ENCODE measurements around the gene ABCD3. TPM values are rescaled to one million over a fixed set of nuclear protein-coding genes. Genes with fewer than 3 reads are reported as not detected.

The ABCD3 gene
- total RNA-seq, 1 donor from 2014 or later: 38.4 TPM

DNA sequence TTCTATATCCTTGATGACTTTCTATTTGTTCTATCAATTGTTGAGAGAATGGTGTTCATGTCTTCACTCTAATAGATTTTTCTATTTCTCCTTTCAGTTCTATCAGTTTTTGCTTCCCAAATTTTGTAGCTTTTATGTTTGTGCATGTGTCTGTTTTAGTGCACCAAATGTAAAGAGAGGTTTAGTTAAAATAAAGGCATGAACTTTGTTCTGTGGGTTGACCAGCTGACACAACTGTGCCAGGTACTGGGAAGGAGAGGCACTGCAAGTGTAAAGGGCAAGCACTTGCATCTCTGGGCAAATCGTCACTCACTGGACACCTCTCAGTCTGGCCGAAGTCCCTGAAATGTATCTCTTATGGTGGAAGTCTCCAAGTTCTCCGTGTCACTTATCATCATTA lies 38.6 kb upstream of the ABCD3 start:
- DNase-seq (ENCODE audit: low read depth) (no peak), FAIRE-seq (no peak)
- Histone ChIP-seq H3K4me1 (ENCODE audit: insufficient read depth, low read length) (peaks cover 13% of the 10 kb centered on the region), H3K9me3 (ENCODE audit: insufficient read depth, low read depth, low read length) (no peaks in the 10 kb centered on the region), H4K20me1 (ENCODE audit: insufficient read depth, low read length) (no peaks in the 10 kb centered on the region), H3K4me2 (ENCODE audit: low read length) (no peak overlapping the region), H3K27me3 (ENCODE audit: insufficient read depth, low read length) (no peaks in the 10 kb centered on the region), H3K4me3 (ENCODE audit: insufficient read depth, low read depth, low read length) (no peak overlapping the region), H2AFZ (ENCODE audit: low read depth, low read length) (no peak overlapping the region), H3K9ac (ENCODE audit: low read length) (no peak overlapping the region), H3K79me2 (ENCODE audit: insufficient read depth, low read length) (no peaks in the 10 kb centered on the region), H3K36me3 (ENCODE audit: insufficient read depth, low read length) (no peaks in the 10 kb centered on the region), H3K27ac (ENCODE audit: low read depth, low read length) (no peak overlapping the region)
- Mint-ChIP-seq H3K27me3 (ENCODE audit: low read depth, unreplicated experiment) (peaks cover 8% of the 10 kb centered on the region), H3K9me3 (ENCODE audit: unreplicated experiment) (peaks cover under 1% of the 10 kb centered on the region), H3K36me3 (ENCODE audit: low read depth, unreplicated experiment) (peaks cover 2% of the 10 kb centered on the region), H3K27ac (ENCODE audit: unreplicated experiment) (no peak overlapping the region), H3K4me3 (ENCODE audit: unreplicated experiment) (no peak overlapping the region), H3K4me1 (ENCODE audit: low read depth, unreplicated experiment) (peaks cover 10% of the 10 kb centered on the region)
- no peak for TF ChIP-seq EZH2 (IDR thresholded peaks at IDR 0.05; ENCODE audit: insufficient read depth, low read length)
- TF ChIP-seq, protein P1, sequence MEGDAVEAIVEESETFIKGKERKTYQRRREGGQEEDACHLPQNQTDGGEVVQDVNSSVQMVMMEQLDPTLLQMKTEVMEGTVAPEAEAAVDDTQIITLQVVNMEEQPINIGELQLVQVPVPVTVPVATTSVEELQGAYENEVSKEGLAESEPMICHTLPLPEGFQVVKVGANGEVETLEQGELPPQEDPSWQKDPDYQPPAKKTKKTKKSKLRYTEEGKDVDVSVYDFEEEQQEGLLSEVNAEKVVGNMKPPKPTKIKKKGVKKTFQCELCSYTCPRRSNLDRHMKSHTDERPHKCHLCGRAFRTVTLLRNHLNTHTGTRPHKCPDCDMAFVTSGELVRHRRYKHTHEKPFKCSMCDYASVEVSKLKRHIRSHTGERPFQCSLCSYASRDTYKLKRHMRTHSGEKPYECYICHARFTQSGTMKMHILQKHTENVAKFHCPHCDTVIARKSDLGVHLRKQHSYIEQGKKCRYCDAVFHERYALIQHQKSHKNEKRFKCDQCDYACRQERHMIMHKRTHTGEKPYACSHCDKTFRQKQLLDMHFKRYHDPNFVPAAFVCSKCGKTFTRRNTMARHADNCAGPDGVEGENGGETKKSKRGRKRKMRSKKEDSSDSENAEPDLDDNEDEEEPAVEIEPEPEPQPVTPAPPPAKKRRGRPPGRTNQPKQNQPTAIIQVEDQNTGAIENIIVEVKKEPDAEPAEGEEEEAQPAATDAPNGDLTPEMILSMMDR (IDR thresholded peaks at IDR 0.05; ENCODE audit: insufficient read depth, low read depth, low read length): no peak

DNA sequence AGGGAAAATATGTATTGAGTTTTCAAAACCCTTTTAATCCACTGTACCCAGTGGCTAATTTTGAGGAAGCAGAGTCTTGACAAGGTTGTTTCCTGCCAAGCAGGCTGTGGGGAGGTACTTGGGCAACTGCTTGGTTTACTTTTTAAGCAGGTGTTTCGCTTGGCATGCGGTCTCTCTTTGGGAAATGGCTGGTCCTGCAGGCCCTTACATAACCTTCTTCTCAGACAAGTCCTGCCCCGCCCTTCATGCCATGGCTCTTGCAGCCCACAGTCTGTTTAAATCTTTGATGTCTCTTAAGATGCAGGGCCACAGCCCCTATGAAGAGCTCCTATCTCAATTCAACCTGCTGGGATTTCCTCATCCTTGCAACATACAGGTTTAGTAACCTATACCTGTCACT lies 36.0 kb upstream of the ABCD3 start:
- no peaks in the 10 kb centered on the region for H3K36me3 ChIP-seq (ENCODE audit: insufficient read depth, low read length)
- no peaks in the 10 kb centered on the region for H3K27me3 ChIP-seq (ENCODE audit: insufficient read depth, low read length)
- H3K4me3 Mint-ChIP-seq (ENCODE audit: unreplicated experiment): no peak overlapping the region
- peaks cover 6% of the 10 kb centered on the region for H3K27me3 Mint-ChIP-seq (ENCODE audit: low read depth, unreplicated experiment)
- H3K4me1 Mint-ChIP-seq (ENCODE audit: low read depth, unreplicated experiment): peaks cover 18% of the 10 kb centered on the region
- no peaks in the 10 kb centered on the region for H3K9me3 ChIP-seq (ENCODE audit: insufficient read depth, low read depth, low read length)
- no peak overlapping the region for H3K9ac ChIP-seq (ENCODE audit: low read length)
- no peak overlapping the region for H3K27ac Mint-ChIP-seq (ENCODE audit: unreplicated experiment)
- no peak overlapping the region for H3K4me3 ChIP-seq (ENCODE audit: insufficient read depth, low read depth, low read length)
- peaks cover 9% of the 10 kb centered on the region for H3K4me1 ChIP-seq (ENCODE audit: insufficient read depth, low read length)
- TF ChIP-seq, protein P1 (IDR thresholded peaks at IDR 0.05; ENCODE audit: insufficient read depth, low read depth, low read length): no peak
- TF ChIP-seq EZH2 (IDR thresholded peaks at IDR 0.05; ENCODE audit: insufficient read depth, low read length): no peak
- no peak for DNase-seq (ENCODE audit: low read depth)
- H2AFZ ChIP-seq (ENCODE audit: low read depth, low read length): no peak overlapping the region
- no peak overlapping the region for H3K27ac ChIP-seq (ENCODE audit: low read depth, low read length)
- no peaks in the 10 kb centered on the region for H3K36me3 Mint-ChIP-seq (ENCODE audit: low read depth, unreplicated experiment)
- no peak overlapping the region for H3K4me2 ChIP-seq (ENCODE audit: low read length)
- H3K79me2 ChIP-seq (ENCODE audit: insufficient read depth, low read length): no peaks in the 10 kb centered on the region
- no peak for FAIRE-seq
- H4K20me1 ChIP-seq (ENCODE audit: insufficient read depth, low read length): no peaks in the 10 kb centered on the region
- H3K9me3 Mint-ChIP-seq (ENCODE audit: unreplicated experiment): no peaks in the 10 kb centered on the region

DNA sequence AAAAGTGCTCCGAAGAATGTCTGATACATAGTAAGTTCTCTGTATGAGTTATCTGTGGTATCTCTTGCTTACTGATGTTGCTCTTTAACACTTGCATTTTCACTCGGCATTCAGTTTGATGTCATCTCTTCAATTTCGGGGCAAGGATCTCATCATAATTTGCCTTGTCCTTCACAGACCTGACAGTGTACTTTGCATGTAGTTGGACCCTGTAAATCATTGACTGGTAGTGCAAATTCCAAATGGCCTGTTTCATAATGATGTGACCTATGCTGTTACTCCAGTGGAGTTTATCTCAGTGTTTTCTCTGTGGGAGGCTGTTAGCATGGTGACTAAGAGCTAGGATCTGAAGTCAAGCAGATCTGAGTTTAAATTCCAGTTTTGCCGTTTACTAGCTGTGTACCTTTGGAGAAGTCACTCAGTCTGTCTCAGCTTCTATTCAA lies 34.2 kb upstream of the ABCD3 start:
- Mint-ChIP-seq H3K27ac (ENCODE audit: unreplicated experiment) (no peak overlapping the region), H3K4me3 (ENCODE audit: unreplicated experiment) (no peak overlapping the region), H3K4me1 (ENCODE audit: low read depth, unreplicated experiment) (peaks cover 18% of the 10 kb centered on the region), H3K36me3 (ENCODE audit: low read depth, unreplicated experiment) (no peaks in the 10 kb centered on the region), H3K27me3 (ENCODE audit: low read depth, unreplicated experiment) (peaks cover 4% of the 10 kb centered on the region), H3K9me3 (ENCODE audit: unreplicated experiment) (no peaks in the 10 kb centered on the region)
- H3K4me3 ChIP-seq (ENCODE audit: insufficient read depth, low read depth, low read length): no peak overlapping the region
- H3K4me1 ChIP-seq (ENCODE audit: insufficient read depth, low read length): peaks cover 9% of the 10 kb centered on the region
- no peak overlapping the region for H3K4me2 ChIP-seq (ENCODE audit: low read length)
- H4K20me1 ChIP-seq (ENCODE audit: insufficient read depth, low read length): no peaks in the 10 kb centered on the region
- DNase-seq (ENCODE audit: low read depth) (peak; percentile 63), FAIRE-seq (no peak)
- no peak overlapping the region for H3K27ac ChIP-seq (ENCODE audit: low read depth, low read length)
- H3K9ac ChIP-seq (ENCODE audit: low read length): no peak overlapping the region
- H3K36me3 ChIP-seq (ENCODE audit: insufficient read depth, low read length): no peaks in the 10 kb centered on the region
- TF ChIP-seq, protein P1 (IDR thresholded peaks at IDR 0.05; ENCODE audit: insufficient read depth, low read depth, low read length): no peak
- TF ChIP-seq EZH2 (IDR thresholded peaks at IDR 0.05; ENCODE audit: insufficient read depth, low read length): no peak
- no peaks in the 10 kb centered on the region for H3K27me3 ChIP-seq (ENCODE audit: insufficient read depth, low read length)
- no peaks in the 10 kb centered on the region for H3K79me2 ChIP-seq (ENCODE audit: insufficient read depth, low read length)
- no peak overlapping the region for H2AFZ ChIP-seq (ENCODE audit: low read depth, low read length)
- no peaks in the 10 kb centered on the region for H3K9me3 ChIP-seq (ENCODE audit: insufficient read depth, low read depth, low read length)

All from astrocyte (in vitro differentiated cells and primary cell).